ENCODE results near the gene OGFOD2. TPM values are rescaled to one million over a fixed set of nuclear protein-coding genes. Genes with fewer than 3 reads are reported as not detected.
A peak's percentile ranks its signal among the peaks of the same experiment; 100 is the strongest.

The OGFOD2 gene
- total RNA-seq, 2 donors from 2014 or later = 17.9 to 20.3 TPM

DNA sequence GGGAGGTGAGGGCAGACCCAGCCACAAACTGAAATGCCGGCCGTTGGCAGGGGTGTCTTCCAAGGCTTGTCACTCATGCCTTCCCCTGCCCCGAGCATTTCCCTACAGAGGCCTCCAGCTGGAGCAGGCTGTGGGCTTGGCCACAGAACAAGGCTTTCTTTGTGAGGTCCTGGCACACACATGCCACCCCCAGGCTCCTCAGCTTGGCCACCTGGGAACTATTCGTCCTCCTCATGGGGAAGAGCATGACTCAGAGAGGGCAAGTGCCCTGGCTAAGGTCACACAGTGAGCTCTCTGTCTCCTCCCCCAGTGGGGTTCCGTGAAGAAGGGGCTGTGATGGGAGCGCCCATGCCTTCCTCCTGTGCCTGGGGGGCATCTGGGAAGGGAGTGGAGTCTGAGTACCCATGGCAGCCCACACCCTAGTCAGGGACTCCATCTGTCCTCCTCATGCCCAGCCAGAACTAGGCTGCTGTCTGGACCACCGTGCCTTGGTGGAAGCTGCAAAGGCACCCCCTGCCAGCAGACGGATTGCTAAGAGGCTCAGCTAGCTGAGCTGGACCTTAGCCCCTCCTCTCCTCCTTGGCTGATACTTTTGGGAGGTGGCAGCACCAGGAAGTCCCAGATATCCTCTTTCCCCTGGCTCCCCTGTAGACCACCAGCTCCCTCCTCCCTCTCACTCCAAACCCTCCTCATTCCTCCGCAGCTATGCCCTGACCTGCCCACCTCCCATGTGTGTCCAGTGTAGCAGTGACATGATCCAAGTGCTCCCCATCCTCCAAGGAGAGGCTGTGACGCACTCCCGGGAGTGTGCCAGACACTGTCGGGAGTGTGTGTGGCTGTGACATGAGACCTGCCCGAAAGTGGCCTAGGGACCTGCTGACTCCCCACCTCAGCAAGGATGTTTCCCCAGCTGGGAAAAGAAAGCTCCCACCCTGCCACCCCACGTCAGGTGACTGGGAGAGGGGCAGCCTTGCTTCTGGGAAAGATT is 30.1 kb upstream of the OGFOD2 start:
- Mint-ChIP-seq H3K27ac (peak overlapping the region; percentile 75), H3K27me3 (no peaks in the 10 kb centered on the region), H3K36me3 (ENCODE audit: low read depth) (no peaks in the 10 kb centered on the region), H3K4me3 (no peak overlapping the region), H3K4me1 (peaks cover 7% of the 10 kb centered on the region)
- ATAC-seq = no peak
- H3K9me3 ChIP-seq (ENCODE audit: control insufficient read depth, low read length, poor library complexity, severe bottlenecking) = no peaks in the 10 kb centered on the region
- DNase-seq = no peak

DNA sequence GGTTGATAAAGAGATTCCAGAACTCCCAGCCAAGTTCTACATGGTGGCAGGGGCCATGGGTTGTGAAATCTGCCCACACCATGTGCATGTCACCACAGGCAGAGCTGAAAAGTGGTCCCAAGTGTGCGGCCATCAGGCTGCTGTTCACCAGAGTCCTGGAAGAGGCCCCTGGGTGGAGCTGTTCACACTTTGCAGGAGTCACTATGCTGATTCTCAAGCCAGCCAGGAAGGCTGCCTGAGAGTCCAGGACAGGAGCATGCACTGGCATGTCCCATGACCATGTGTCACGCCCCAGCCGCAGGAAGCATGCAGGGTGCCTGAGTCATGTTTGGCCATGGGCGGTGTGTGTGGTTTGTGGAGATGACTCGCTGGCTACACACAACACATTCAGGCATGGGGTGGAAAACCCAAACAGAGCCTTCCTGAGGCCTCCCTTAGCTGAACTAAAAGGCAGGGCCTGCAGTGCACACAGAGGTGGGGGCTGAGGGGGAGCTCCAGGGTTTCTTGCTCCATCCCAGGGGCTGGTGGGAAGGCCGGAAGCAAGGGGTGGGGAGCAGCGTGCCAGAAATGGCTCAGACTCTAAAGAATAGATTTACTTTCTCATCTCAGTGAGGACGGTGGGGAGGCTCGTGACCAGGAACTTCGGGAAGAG is 28.2 kb upstream of the OGFOD2 start:
- no peaks in the 10 kb centered on the region for H3K9me3 ChIP-seq (ENCODE audit: control insufficient read depth, low read length, poor library complexity, severe bottlenecking)
- H3K4me1 Mint-ChIP-seq = peaks cover 7% of the 10 kb centered on the region
- H3K36me3 Mint-ChIP-seq (ENCODE audit: low read depth) = no peaks in the 10 kb centered on the region
- ATAC-seq (peak; percentile 82), DNase-seq (no peak)
- H3K27me3 Mint-ChIP-seq = no peaks in the 10 kb centered on the region
- H3K27ac Mint-ChIP-seq = peak overlapping the region; percentile 90
- H3K4me3 Mint-ChIP-seq = no peak overlapping the region

GRCh38 chr12:122947352-122947792 is 27.7 kb upstream of the OGFOD2 start:
- Mint-ChIP-seq H3K27ac (peak overlapping the region; percentile 90), H3K36me3 (ENCODE audit: low read depth) (no peaks in the 10 kb centered on the region), H3K27me3 (no peaks in the 10 kb centered on the region), H3K4me3 (no peak overlapping the region), H3K4me1 (peaks cover 7% of the 10 kb centered on the region)
- H3K9me3 ChIP-seq (ENCODE audit: control insufficient read depth, low read length, poor library complexity, severe bottlenecking) = no peaks in the 10 kb centered on the region
- ATAC-seq = peak; percentile 12
- no peak for DNase-seq

DNA sequence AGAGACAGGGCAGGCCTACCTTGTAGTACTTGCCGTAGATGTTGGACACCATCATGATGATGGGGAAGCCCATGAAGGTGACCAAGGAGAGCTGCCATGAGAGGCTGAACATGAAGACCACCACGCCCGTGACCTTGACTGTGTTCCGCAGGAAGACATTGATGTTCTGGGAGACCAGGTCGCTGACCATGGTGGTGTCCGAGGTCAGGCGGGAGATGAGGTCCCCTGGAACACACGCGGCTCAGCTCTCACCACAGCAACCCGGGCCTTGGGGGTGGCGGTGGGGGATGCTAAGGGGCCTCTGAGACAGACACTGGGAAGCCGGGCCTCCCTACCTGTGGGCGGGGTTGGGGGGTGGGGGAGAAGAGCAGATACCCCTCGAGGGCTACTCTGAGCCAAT is 26.4 kb upstream of the OGFOD2 start:
- H3K9me3 ChIP-seq (ENCODE audit: control insufficient read depth, low read length, poor library complexity, severe bottlenecking) = no peaks in the 10 kb centered on the region
- ATAC-seq (no peak), DNase-seq (no peak)
- Mint-ChIP-seq H3K27ac (peak overlapping the region; percentile 32), H3K4me1 (peaks cover 7% of the 10 kb centered on the region), H3K27me3 (no peaks in the 10 kb centered on the region), H3K36me3 (ENCODE audit: low read depth) (no peaks in the 10 kb centered on the region), H3K4me3 (no peak overlapping the region)

GRCh38 chr12:122949405-122949804 is 25.6 kb upstream of the OGFOD2 start:
- H3K4me1 Mint-ChIP-seq = peaks cover 7% of the 10 kb centered on the region
- ATAC-seq (no peak), DNase-seq (no peak)
- H3K36me3 Mint-ChIP-seq (ENCODE audit: low read depth) = no peaks in the 10 kb centered on the region
- no peaks in the 10 kb centered on the region for H3K27me3 Mint-ChIP-seq
- no peaks in the 10 kb centered on the region for H3K9me3 ChIP-seq (ENCODE audit: control insufficient read depth, low read length, poor library complexity, severe bottlenecking)
- no peak overlapping the region for H3K4me3 Mint-ChIP-seq
- H3K27ac Mint-ChIP-seq = no peak overlapping the region

GRCh38 chr12:122949816-122950675 is 25.0 kb upstream of the OGFOD2 start:
- no peaks in the 10 kb centered on the region for H3K9me3 ChIP-seq (ENCODE audit: control insufficient read depth, low read length, poor library complexity, severe bottlenecking)
- Mint-ChIP-seq H3K27me3 (no peaks in the 10 kb centered on the region), H3K4me3 (no peak overlapping the region), H3K4me1 (peaks cover 7% of the 10 kb centered on the region), H3K36me3 (ENCODE audit: low read depth) (no peaks in the 10 kb centered on the region), H3K27ac (no peak overlapping the region)
- ATAC-seq (no peak), DNase-seq (no peak)

DNA sequence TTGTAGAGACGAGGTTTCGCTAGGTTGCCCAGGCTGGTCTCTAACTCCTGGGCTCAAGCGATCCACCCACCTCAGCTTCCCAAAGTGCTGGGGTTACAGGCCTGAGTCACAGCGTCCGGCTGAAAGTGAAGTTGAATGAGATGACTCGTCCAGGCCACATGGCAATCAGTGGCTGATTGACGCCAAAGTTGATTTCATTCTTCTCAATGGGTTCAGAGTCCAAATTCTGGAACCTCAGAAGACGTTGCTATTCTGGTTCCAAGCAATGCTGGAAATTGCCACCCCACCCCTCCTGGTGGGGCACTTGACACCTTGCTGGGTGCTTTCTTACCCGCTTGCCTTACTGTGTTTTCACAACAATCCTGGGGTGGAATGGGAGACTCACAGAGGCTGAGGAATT is 23.6 kb upstream of the OGFOD2 start:
- H3K36me3 Mint-ChIP-seq (ENCODE audit: low read depth) = no peaks in the 10 kb centered on the region
- DNase-seq (no peak), ATAC-seq (no peak)
- no peaks in the 10 kb centered on the region for H3K9me3 ChIP-seq (ENCODE audit: control insufficient read depth, low read length, poor library complexity, severe bottlenecking)
- H3K4me3 Mint-ChIP-seq = no peak overlapping the region
- H3K27me3 Mint-ChIP-seq = no peaks in the 10 kb centered on the region
- H3K4me1 Mint-ChIP-seq = peaks cover 7% of the 10 kb centered on the region
- no peak overlapping the region for H3K27ac Mint-ChIP-seq

DNA sequence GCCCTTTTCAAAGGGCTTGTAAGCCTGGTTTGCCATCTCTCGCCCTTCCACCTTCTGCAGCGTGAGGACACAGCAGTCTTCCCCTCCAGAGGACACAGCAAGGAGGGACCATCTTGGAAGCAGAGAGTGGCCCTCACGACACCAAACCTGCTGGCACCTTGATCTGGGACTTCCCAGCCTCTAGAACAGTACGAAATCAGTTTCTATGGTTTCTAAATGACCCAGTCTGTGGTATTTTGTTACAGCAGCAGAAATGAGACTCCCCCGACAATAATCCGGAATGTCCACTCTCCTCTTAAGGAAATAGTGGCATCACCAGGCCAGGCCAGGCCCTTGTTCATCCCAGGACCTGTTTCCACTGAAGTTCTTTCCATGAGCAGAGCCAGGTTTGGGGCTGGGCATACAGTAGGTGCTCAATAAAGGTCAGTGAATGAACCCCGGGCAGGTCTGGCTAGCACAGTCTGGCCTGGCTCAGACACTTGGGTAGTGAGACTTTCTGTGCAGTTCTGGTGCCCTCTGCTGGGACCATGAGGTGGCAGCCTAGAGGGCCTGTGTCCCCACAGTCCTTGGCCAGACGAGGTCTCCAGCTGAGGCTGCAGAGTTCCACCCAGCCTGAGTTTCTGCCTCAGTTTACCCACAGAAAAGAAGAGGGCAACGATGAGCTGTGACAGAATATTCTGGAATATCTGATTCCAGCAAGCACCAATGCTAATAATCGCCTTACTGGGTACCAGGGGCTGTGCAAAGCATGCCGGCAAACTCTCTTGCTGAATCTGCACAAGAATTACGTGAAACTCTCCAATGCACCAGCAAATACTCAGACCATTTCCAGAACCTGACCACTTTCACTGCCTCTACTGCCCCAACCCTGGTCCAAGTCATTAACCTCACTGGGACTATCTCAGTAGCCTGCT is 22.8 kb upstream of the OGFOD2 start:
- Mint-ChIP-seq H3K4me3 (no peak overlapping the region), H3K4me1 (peaks cover 2% of the 10 kb centered on the region), H3K27me3 (no peaks in the 10 kb centered on the region), H3K27ac (no peak overlapping the region), H3K36me3 (ENCODE audit: low read depth) (no peaks in the 10 kb centered on the region)
- peak; percentile 43 to 65 (median 50) for DNase-seq
- peak; percentile 98 for ATAC-seq
- no peaks in the 10 kb centered on the region for H3K9me3 ChIP-seq (ENCODE audit: control insufficient read depth, low read length, poor library complexity, severe bottlenecking)

GRCh38 chr12:122955156-122955555 is 19.9 kb upstream of the OGFOD2 start:
- Mint-ChIP-seq H3K4me3 (no peak overlapping the region), H3K27me3 (no peaks in the 10 kb centered on the region), H3K4me1 (no peaks in the 10 kb centered on the region), H3K36me3 (ENCODE audit: low read depth) (no peaks in the 10 kb centered on the region), H3K27ac (no peak overlapping the region)
- ATAC-seq (no peak), DNase-seq (no peak)
- H3K9me3 ChIP-seq (ENCODE audit: control insufficient read depth, low read length, poor library complexity, severe bottlenecking) = no peaks in the 10 kb centered on the region

GRCh38 chr12:122956035-122956434 is 19.0 kb upstream of the OGFOD2 start:
- DNase-seq (no peak), ATAC-seq (no peak)
- Mint-ChIP-seq H3K27me3 (no peaks in the 10 kb centered on the region), H3K4me3 (no peak overlapping the region), H3K4me1 (no peaks in the 10 kb centered on the region), H3K36me3 (ENCODE audit: low read depth) (no peaks in the 10 kb centered on the region), H3K27ac (no peak overlapping the region)
- H3K9me3 ChIP-seq (ENCODE audit: control insufficient read depth, low read length, poor library complexity, severe bottlenecking) = no peaks in the 10 kb centered on the region

GRCh38 chr12:122958198-122958888 is 16.7 kb upstream of the OGFOD2 start:
- H3K36me3 Mint-ChIP-seq (ENCODE audit: low read depth) = no peaks in the 10 kb centered on the region
- no peaks in the 10 kb centered on the region for H3K9me3 ChIP-seq (ENCODE audit: control insufficient read depth, low read length, poor library complexity, severe bottlenecking)
- H3K27me3 Mint-ChIP-seq = no peaks in the 10 kb centered on the region
- H3K4me1 Mint-ChIP-seq = no peaks in the 10 kb centered on the region
- H3K27ac Mint-ChIP-seq = no peak overlapping the region
- DNase-seq (no peak), ATAC-seq (no peak)
- H3K4me3 Mint-ChIP-seq = no peak overlapping the region
